Activated CD4-positive, alpha-beta T cell treated with anti-CD3 and anti-CD28 coated beads for 4 hours (primary cell): ENCODE results near the gene DAPK1.

Experiments used
- DNase-seq, 2 donors: peaks; one replicate each; pipeline ENCODE4 v3.0.0-alpha.2; 2020

DAPK1 gene

GRCh38 chr9:87751423-87751822 lies 253.8 kb downstream of the DAPK1 start:
- DNase-seq = no peak

DNA sequence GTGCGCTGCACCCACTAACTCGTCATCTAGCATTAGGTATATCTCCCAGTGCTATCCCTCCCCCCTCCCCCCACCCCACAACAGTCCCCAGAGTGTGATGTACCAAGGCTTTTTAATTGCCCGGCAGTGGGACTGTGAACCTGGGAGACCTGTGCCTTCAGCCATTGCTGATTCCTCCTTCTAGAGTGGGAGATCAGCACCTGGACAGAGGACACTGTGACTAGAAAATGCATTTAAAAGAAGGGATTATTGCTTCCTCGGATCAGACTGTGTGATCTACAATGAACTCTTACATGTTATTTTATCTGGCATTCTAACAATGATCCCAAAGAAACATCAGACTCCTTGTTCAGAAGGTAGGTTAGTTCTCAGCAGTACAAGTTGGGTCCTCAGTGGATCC lies 254.2 kb downstream of the DAPK1 start:
- no peak for DNase-seq

DNA sequence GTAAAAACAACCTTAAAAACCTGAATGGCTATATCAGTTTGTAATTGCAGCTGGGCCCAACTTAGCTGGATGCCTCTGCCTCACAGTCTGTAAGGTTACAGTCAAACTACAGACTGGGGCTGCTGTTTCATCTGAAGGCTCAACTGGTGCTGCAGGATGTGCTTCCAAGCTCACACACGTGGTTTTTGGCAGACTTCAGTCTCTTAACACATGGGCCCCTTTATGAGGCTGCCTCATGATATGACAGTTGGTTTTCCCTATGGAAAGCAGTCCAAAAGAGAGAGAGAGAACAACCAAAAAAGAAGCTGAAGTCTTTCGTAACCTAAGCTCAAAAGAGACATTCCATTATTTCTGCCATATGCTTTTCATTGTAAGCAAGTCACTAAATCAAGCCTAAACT lies 255.6 kb downstream of the DAPK1 start:
- DNase-seq = no peak
